GM21367 (cell line): ENCODE measurements around the gene WBP11.
A peak's percentile ranks its signal among the peaks of the same experiment; 100 is the strongest.

Experiments
- ATAC-seq: cut with Tn5 transposase; IDR thresholded peaks from one replicate; pipeline ENCODE4 v1.9.1; 2021; ENCODE audit not compliant: unreplicated experiment

WBP11 gene

GRCh38 chr12:14803011-14803829 is at the start of gene WBP11, which contains the start of gene C12orf60:
WBP11 (minus strand) TSS chr12:14803478; CDS start chr12:14801383, 2,095 bp downstream.
C12orf60 (plus strand) TSS chr12:14803670; CDS start chr12:14822936, 19,266 bp downstream.
- ATAC-seq: peak; percentile 99

GRCh38 chr12:14852880-14853279 is 49.6 kb upstream of the WBP11 start:
- no peak for ATAC-seq

GRCh38 chr12:14850929-14851663 is 47.8 kb upstream of the WBP11 start:
- ATAC-seq: peak; percentile 63

- ATAC-seq: no peak
Observed at GRCh38 chr12:14849661-14850060, 46.4 kb upstream of the WBP11 start.

GRCh38 chr12:14846876-14847580 is 43.8 kb upstream of the WBP11 start:
- no peak for ATAC-seq

GRCh38 chr12:14846042-14846587 is 42.8 kb upstream of the WBP11 start:
- ATAC-seq: no peak

GRCh38 chr12:14845350-14845750 is 42.1 kb upstream of the WBP11 start:
- no peak for ATAC-seq

- ATAC-seq: no peak
Observed at GRCh38 chr12:14844401-14844800, 41.1 kb upstream of the WBP11 start.

- no peak for ATAC-seq
Observed at GRCh38 chr12:14843425-14843887, 40.2 kb upstream of the WBP11 start, which contains the start of gene ART4. ART4 (minus strand) TSS chr12:14843526; CDS start chr12:14843113, 413 bp downstream.

- ATAC-seq: no peak
Observed at GRCh38 chr12:14842315-14842714, 39.0 kb upstream of the WBP11 start.

- ATAC-seq: no peak
Observed at GRCh38 chr12:14841761-14842160, 38.5 kb upstream of the WBP11 start.

- no peak for ATAC-seq
Observed at GRCh38 chr12:14840616-14841015, 37.3 kb upstream of the WBP11 start.

- ATAC-seq: no peak
Observed at GRCh38 chr12:14839262-14839661, 36.0 kb upstream of the WBP11 start.

- no peak for ATAC-seq
Observed at GRCh38 chr12:14836336-14837210, 33.3 kb upstream of the WBP11 start.

- no peak for ATAC-seq
Observed at GRCh38 chr12:14834509-14834908, 31.2 kb upstream of the WBP11 start.

GRCh38 chr12:14833952-14834351 is 30.7 kb upstream of the WBP11 start:
- ATAC-seq: no peak

GRCh38 chr12:14833336-14833735 is 30.1 kb upstream of the WBP11 start:
- no peak for ATAC-seq

GRCh38 chr12:14828892-14829291 is 25.6 kb upstream of the WBP11 start:
- peak; percentile 77 for ATAC-seq

GRCh38 chr12:14827043-14827442 is 23.8 kb upstream of the WBP11 start:
- no peak for ATAC-seq

GRCh38 chr12:14826491-14826890 is 23.2 kb upstream of the WBP11 start:
- ATAC-seq: no peak
